ENCODE measurements around the gene TRPV5.

TRPV5 gene

GRCh38 chr7:142908921-142909890 lies 24.3 kb downstream of the TRPV5 start:
- no peak for DNase-seq (ENCODE audit: low read depth)

- DNase-seq (ENCODE audit: low read depth): no peak
These were observed 25.3 kb downstream of the TRPV5 start for GRCh38 chr7:142908290-142908689.

- no peak for DNase-seq (ENCODE audit: low read depth)
These were observed 26.9 kb downstream of the TRPV5 start for GRCh38 chr7:142906643-142907042.

- no peak for DNase-seq (ENCODE audit: low read depth)
These were observed 27.8 kb downstream of the TRPV5 start for GRCh38 chr7:142905759-142906158.

GRCh38 chr7:142904128-142904527 lies 29.4 kb downstream of the TRPV5 start:
- DNase-seq (ENCODE audit: low read depth): no peak

- DNase-seq (ENCODE audit: low read depth): no peak
These were observed 31.9 kb downstream of the TRPV5 start for GRCh38 chr7:142901426-142902259.

- no peak for DNase-seq (ENCODE audit: low read depth)
These were observed 33.9 kb downstream of the TRPV5 start for GRCh38 chr7:142899661-142900060.

GRCh38 chr7:142898377-142899170 lies 35.0 kb downstream of the TRPV5 start:
- no peak for DNase-seq (ENCODE audit: low read depth)

- DNase-seq (ENCODE audit: low read depth): no peak
These were observed 35.9 kb downstream of the TRPV5 start for GRCh38 chr7:142897691-142898090.

GRCh38 chr7:142896741-142897379 lies 36.7 kb downstream of the TRPV5 start:
- DNase-seq (ENCODE audit: low read depth): no peak

- DNase-seq (ENCODE audit: low read depth): no peak
These were observed 37.4 kb downstream of the TRPV5 start for GRCh38 chr7:142896151-142896550.

- DNase-seq (ENCODE audit: low read depth): no peak
These were observed 38.5 kb downstream of the TRPV5 start for GRCh38 chr7:142894985-142895593.

GRCh38 chr7:142894112-142894984 lies 39.2 kb downstream of the TRPV5 start:
- DNase-seq (ENCODE audit: low read depth): no peak

- DNase-seq (ENCODE audit: low read depth): no peak
These were observed 40.6 kb downstream of the TRPV5 start for GRCh38 chr7:142892951-142893350.

- no peak for DNase-seq (ENCODE audit: low read depth)
These were observed 42.0 kb downstream of the TRPV5 start for GRCh38 chr7:142891490-142892082.

- DNase-seq (ENCODE audit: low read depth): no peak
These were observed 42.6 kb downstream of the TRPV5 start for GRCh38 chr7:142890874-142891485.

GRCh38 chr7:142889816-142890215 lies 43.7 kb downstream of the TRPV5 start:
- no peak for DNase-seq (ENCODE audit: low read depth)

- DNase-seq (ENCODE audit: low read depth): no peak
These were observed 46.1 kb downstream of the TRPV5 start for GRCh38 chr7:142887282-142888015.

GRCh38 chr7:142886866-142887265 lies 46.7 kb downstream of the TRPV5 start:
- no peak for DNase-seq (ENCODE audit: low read depth)

Measured in activated T-cell treated with anti-CD3 and anti-CD28 coated beads for 24 hours (primary cell).